ENCODE measurements around the gene PSMG4.

PSMG4 gene

GRCh38 chr6:3273707-3274521 lies 15.2 kb downstream of the PSMG4 start:
- H3K36me3 Mint-ChIP-seq, result no peaks in the 10 kb centered on the region
- no peak overlapping the region for H3K27ac Mint-ChIP-seq
- H3K9me3 Mint-ChIP-seq, result no peaks in the 10 kb centered on the region
- H3K4me1 Mint-ChIP-seq, result peaks cover 25% of the 10 kb centered on the region
- H3K27me3 Mint-ChIP-seq, result no peaks in the 10 kb centered on the region
- no peak overlapping the region for H3K4me3 Mint-ChIP-seq

GRCh38 chr6:3276174-3277167 lies 17.7 kb downstream of the PSMG4 start:
- Mint-ChIP-seq H3K4me3 (no peak overlapping the region), H3K27me3 (no peaks in the 10 kb centered on the region), H3K9me3 (no peaks in the 10 kb centered on the region), H3K27ac (no peak overlapping the region), H3K36me3 (no peaks in the 10 kb centered on the region), H3K4me1 (peaks cover 21% of the 10 kb centered on the region)

DNA sequence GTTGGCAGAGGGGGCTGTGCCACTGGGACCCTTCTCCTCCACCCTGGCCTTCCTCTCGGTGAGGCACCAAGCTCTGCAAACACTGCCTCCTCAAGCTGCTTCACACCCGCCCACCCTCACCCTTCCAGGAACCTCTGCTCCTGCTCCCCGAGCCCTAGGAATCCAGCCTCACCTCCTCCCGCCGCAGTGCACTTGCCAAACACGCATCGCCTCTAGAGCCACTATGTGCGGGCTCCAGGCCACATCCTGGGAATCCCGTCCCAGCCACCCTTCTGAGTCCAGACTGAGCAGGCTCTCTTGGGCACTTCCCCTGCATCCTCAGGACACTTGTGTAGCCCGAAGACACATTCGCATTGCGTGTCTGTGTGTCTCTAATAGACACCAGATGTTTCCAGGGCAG lies 18.5 kb downstream of the PSMG4 start:
- Mint-ChIP-seq H3K4me3 (no peak overlapping the region), H3K36me3 (no peaks in the 10 kb centered on the region), H3K4me1 (peaks cover 21% of the 10 kb centered on the region), H3K27me3 (no peaks in the 10 kb centered on the region), H3K27ac (no peak overlapping the region), H3K9me3 (no peaks in the 10 kb centered on the region)

GRCh38 chr6:3277851-3278416 lies 19.2 kb downstream of the PSMG4 start:
- Mint-ChIP-seq H3K4me1 (peaks cover 19% of the 10 kb centered on the region), H3K4me3 (no peak overlapping the region), H3K36me3 (no peaks in the 10 kb centered on the region), H3K27me3 (no peaks in the 10 kb centered on the region), H3K9me3 (no peaks in the 10 kb centered on the region), H3K27ac (no peak overlapping the region)

GRCh38 chr6:3278691-3279090 lies 19.9 kb downstream of the PSMG4 start:
- no peaks in the 10 kb centered on the region for H3K27me3 Mint-ChIP-seq
- H3K4me3 Mint-ChIP-seq, result no peak overlapping the region
- H3K36me3 Mint-ChIP-seq, result no peaks in the 10 kb centered on the region
- no peak overlapping the region for H3K27ac Mint-ChIP-seq
- H3K9me3 Mint-ChIP-seq, result no peaks in the 10 kb centered on the region
- H3K4me1 Mint-ChIP-seq, result peaks cover 14% of the 10 kb centered on the region

GRCh38 chr6:3280091-3280490 lies 21.3 kb downstream of the PSMG4 start:
- Mint-ChIP-seq H3K36me3 (no peaks in the 10 kb centered on the region), H3K9me3 (no peaks in the 10 kb centered on the region), H3K27ac (no peak overlapping the region), H3K27me3 (no peaks in the 10 kb centered on the region), H3K4me1 (peaks cover 4% of the 10 kb centered on the region), H3K4me3 (no peak overlapping the region)

GRCh38 chr6:3280866-3281465 lies 22.2 kb downstream of the PSMG4 start:
- no peaks in the 10 kb centered on the region for H3K27me3 Mint-ChIP-seq
- H3K27ac Mint-ChIP-seq, result no peak overlapping the region
- no peaks in the 10 kb centered on the region for H3K36me3 Mint-ChIP-seq
- no peaks in the 10 kb centered on the region for H3K9me3 Mint-ChIP-seq
- H3K4me1 Mint-ChIP-seq, result peaks cover 4% of the 10 kb centered on the region
- H3K4me3 Mint-ChIP-seq, result no peak overlapping the region

DNA sequence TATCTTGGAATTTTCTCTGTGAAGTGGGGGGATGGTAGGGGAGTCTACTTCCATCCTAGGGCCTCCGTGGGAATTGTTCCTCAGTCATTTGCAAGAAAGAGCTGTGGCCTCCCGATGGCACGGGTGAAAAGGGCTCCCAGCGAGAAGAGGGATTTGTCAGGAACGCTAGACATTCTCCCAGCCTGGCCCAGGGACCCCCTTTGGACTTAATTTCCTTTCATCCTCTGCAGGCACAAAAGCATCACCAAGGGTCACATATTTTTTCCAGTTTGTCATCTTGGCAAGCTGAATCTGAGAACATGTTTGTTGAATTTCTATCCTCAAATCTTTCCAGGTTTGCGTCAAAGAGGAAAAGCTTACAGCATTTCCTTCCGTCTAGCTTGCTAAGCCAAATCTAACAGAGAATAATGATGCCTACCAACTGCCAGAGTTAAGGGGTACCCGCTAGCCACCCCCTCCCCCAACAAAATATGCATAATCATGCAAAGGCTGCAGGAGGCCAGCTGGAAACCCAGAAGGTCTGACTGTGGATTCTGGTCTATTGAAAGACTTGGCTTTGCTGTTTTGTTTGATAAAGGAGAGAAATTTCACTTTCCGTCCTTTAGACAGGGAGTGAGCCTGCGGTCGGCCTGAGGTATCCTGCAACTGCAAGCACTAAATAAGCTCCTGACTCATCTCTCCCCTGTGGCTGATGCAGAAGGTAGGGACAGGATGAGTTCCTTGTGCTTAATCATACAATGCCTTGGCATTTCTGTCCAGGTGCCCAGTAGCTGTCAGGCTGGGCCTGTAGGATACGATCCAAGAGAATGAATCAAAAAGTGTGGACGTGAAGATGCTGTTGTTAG lies 23.1 kb downstream of the PSMG4 start:
- H3K4me3 Mint-ChIP-seq, result no peak overlapping the region
- H3K36me3 Mint-ChIP-seq, result peaks cover under 1% of the 10 kb centered on the region
- no peak overlapping the region for H3K27ac Mint-ChIP-seq
- H3K9me3 Mint-ChIP-seq, result no peaks in the 10 kb centered on the region
- peaks cover 4% of the 10 kb centered on the region for H3K4me1 Mint-ChIP-seq
- H3K27me3 Mint-ChIP-seq, result no peaks in the 10 kb centered on the region

GRCh38 chr6:3282476-3283236 lies 23.9 kb downstream of the PSMG4 start:
- no peak overlapping the region for H3K4me3 Mint-ChIP-seq
- no peaks in the 10 kb centered on the region for H3K9me3 Mint-ChIP-seq
- H3K4me1 Mint-ChIP-seq, result peaks cover 4% of the 10 kb centered on the region
- peaks cover 2% of the 10 kb centered on the region for H3K36me3 Mint-ChIP-seq
- H3K27me3 Mint-ChIP-seq, result no peaks in the 10 kb centered on the region
- no peak overlapping the region for H3K27ac Mint-ChIP-seq

DNA sequence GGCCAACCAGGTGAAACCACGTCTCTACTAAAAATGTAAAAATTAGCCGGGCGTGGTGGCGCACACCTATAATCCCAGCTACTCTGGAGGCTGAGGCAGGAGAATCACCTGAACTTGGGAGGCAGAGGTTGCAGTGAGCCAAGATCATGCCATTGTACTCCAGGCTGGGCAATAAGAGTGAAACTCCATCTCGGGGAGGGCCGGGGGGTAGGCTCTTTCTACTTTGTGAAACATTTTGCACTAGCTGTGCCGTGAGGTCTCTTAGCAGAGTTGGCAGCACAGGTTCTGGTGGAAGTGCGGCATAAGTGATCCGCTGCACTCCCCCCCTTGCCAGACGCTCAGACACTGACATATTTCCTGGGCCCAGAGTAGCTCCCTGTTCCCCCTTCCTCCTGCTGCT lies 24.5 kb downstream of the PSMG4 start:
- Mint-ChIP-seq H3K4me1 (peaks cover 4% of the 10 kb centered on the region), H3K36me3 (peaks cover 2% of the 10 kb centered on the region), H3K27me3 (no peaks in the 10 kb centered on the region), H3K27ac (no peak overlapping the region), H3K4me3 (no peak overlapping the region), H3K9me3 (no peaks in the 10 kb centered on the region)

DNA sequence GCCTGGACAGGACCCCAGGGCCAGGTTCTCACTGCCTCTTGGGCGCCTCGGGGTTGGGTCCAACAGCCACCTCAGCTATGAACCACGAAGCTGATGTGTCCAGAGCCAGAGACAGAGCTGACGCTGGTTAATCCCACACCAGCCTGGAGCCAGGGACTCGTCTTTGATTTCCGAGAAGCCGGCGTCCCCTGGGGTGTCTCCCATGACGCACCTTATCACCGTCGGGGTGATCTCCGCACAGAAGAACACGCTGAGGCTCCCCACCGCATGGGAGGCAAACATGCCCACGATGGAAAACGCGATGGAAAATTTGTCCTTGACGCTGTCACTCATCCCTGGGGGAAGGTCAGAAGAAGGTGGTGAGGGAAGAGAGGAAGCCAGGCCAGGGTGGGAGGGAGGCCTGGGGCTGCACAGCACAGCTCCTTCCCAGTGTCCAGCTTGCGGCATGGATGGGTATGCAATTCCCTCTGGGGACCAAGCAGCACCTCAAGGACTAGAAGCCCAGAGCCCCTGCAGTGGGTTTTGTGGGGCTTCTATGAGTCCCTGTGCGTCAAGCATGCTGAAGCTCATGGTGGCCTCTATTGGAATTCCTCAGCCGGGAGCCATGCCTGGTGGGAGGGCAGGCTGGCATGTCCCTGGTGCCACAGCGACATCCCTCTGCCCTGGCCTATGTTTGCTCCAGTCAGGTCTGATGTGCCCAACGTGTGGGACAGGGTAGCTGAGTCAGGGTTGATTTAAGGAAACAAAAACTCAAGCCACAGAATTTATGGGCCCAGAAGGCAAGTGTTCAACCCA lies 25.1 kb downstream of the PSMG4 start:
- no peak overlapping the region for H3K4me3 Mint-ChIP-seq
- no peaks in the 10 kb centered on the region for H3K27me3 Mint-ChIP-seq
- H3K9me3 Mint-ChIP-seq, result no peaks in the 10 kb centered on the region
- peaks cover 4% of the 10 kb centered on the region for H3K4me1 Mint-ChIP-seq
- no peak overlapping the region for H3K27ac Mint-ChIP-seq
- H3K36me3 Mint-ChIP-seq, result peaks cover 2% of the 10 kb centered on the region

DNA sequence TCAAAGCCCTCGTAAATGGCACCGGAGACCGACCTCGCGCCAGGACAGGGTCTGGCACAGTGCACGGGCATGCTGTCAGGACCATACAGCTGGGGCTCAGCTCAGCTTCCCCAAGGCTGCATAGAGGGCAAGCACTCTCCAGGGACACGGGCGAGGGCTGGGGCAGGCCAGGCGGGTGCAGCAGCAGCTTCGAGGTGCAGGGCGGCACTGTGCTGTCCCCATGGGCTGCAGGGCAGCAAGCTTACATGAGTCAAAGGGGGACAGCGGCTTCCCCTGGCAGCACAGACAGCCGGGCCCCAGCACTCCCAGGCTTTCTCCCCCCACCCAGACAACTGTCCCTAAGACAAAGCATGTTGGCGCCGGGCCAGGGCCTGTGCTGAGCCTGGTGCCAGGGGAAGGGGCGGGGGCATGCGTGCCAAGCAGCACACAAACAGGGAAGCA lies 25.7 kb downstream of the PSMG4 start:
- no peak overlapping the region for H3K27ac Mint-ChIP-seq
- H3K27me3 Mint-ChIP-seq, result no peaks in the 10 kb centered on the region
- H3K4me3 Mint-ChIP-seq, result no peak overlapping the region
- H3K36me3 Mint-ChIP-seq, result peaks cover 2% of the 10 kb centered on the region
- H3K4me1 Mint-ChIP-seq, result peaks cover 4% of the 10 kb centered on the region
- no peaks in the 10 kb centered on the region for H3K9me3 Mint-ChIP-seq

DNA sequence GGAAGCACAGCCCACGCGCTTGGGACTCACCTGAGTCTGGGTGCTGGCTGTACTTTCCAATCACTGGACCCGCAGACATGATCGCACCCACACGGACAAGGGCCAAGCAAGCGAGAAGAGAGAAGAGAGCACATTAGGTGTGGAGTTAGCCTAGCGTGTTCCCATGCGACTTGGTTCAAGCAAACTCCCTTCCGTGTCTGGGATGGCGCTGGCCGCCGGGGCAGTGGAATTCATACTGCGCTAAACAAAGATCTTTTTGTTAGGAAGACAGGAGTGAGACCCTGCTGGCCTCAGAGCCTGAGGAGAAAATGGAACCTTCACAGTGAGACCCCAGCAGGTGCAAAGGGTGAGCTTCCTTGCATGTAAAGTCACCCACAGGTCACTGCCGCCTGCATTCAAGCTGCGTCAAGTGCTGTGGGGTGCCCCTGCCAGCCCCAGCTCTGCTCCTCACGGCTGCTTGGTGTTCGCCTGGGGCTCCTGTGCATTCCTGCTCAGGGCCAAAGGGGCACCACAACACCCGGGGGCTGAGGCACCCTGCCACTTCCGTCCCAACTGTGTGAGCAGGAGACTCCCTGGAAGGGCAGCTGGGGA lies 26.4 kb downstream of the PSMG4 start:
- Mint-ChIP-seq H3K9me3 (no peaks in the 10 kb centered on the region), H3K27ac (no peak overlapping the region), H3K27me3 (no peaks in the 10 kb centered on the region), H3K4me3 (no peak overlapping the region), H3K36me3 (peaks cover 2% of the 10 kb centered on the region), H3K4me1 (no peaks in the 10 kb centered on the region)

All from activated naive CD4-positive, alpha-beta T cell treated with anti-CD3 and anti-CD28 coated beads, Interleukin-2, amount 50 U/mL, for 24 hours (primary cell).